HG02973 (cell line): Measurements from ENCODE around the gene QRICH1.
A peak's percentile ranks its signal among the peaks of the same experiment; 100 is the strongest.

ENCODE experiments used
- ATAC-seq: cut with Tn5 transposase; IDR thresholded peaks from one replicate; pipeline ENCODE4 v1.9.1; 2021; ENCODE audit warnings: moderate library complexity; ENCODE audit not compliant: unreplicated experiment

QRICH1 gene

DNA sequence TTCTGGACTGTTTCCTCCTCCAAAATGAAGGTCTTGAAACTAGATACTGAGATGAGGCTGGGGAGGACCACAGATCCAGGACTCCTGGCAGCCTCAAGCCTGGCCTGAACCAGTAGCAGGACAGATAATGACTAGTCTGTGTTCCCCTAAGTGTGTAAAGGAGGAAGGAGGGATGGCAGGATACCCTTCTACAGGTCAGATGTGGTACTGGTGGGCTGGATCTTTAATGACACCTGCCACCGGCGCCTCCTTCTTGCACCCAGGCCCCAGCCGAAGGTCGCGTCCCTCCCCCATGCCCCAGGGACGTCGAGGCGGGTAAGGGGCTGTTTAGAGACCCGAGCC, 26.2 kb upstream of the QRICH1 start:
- no peak for ATAC-seq

- ATAC-seq = no peak
These were observed 25.6 kb upstream of the QRICH1 start for GRCh38 chr3:49119439-49119838.

DNA sequence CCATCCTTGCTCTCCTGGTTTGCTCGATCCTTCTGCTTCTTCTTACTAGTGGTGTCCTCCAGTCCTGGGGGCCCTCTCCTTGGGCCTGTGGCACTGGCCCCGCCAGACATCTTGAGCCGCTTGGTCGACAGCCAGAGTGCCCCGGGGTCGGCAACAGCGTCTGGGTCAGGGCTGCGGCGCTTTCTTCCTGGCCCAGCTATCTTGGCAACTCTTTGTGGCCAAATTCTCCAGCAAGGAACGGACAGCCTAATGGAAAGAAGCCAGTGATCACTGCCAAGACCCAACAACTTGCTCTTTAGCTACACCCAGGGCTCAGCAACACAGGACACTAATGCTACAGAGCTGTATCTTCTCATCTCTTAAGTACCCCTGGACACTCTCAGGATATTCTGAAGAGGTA, 25.2 kb upstream of the QRICH1 start:
- ATAC-seq = no peak

GRCh38 chr3:49112262-49112661, 18.4 kb upstream of the QRICH1 start:
- ATAC-seq = no peak

- ATAC-seq = no peak
These were observed 17.5 kb upstream of the QRICH1 start for GRCh38 chr3:49111347-49111746.

DNA sequence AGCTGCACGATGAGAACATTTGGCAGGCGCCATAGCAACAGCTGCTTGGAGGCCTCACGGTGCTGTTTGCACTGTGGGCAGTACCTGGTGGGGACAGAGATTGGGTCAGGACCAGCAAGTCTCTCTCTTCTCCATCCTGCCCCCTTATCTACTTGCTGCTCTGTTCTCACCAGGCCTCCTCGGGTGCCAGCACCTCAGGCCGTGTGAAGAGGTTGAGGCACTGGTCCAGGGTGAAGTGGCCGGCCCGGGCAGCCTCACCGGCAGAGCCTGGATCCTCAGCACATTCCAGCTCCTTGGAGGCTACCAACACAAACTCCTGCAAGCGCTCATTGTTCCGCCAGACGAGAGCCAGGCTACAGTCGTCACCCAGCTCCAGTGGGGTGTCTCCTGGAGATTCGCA, 16.9 kb upstream of the QRICH1 start:
- no peak for ATAC-seq

DNA sequence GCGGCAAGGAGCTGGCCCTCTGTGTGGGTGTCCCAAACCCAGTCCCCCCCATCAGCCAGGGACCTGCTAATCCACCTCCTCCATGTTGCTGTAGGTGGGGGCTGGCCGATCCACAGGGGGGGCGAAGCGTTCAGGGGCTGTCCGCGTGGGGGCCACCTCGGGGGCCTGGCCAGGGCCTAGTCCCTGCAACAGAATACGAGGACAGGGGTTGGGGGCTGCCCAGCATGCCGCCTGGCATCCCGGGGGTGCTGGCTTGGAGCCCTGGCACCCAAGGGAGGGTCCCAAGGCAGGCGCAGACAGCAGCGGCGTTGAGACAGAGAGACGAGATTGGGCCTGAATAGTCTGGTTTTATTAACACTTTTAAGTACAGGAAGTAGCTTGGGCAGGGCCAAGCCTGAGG, 14.5 kb upstream of the QRICH1 start:
- ATAC-seq = no peak

DNA sequence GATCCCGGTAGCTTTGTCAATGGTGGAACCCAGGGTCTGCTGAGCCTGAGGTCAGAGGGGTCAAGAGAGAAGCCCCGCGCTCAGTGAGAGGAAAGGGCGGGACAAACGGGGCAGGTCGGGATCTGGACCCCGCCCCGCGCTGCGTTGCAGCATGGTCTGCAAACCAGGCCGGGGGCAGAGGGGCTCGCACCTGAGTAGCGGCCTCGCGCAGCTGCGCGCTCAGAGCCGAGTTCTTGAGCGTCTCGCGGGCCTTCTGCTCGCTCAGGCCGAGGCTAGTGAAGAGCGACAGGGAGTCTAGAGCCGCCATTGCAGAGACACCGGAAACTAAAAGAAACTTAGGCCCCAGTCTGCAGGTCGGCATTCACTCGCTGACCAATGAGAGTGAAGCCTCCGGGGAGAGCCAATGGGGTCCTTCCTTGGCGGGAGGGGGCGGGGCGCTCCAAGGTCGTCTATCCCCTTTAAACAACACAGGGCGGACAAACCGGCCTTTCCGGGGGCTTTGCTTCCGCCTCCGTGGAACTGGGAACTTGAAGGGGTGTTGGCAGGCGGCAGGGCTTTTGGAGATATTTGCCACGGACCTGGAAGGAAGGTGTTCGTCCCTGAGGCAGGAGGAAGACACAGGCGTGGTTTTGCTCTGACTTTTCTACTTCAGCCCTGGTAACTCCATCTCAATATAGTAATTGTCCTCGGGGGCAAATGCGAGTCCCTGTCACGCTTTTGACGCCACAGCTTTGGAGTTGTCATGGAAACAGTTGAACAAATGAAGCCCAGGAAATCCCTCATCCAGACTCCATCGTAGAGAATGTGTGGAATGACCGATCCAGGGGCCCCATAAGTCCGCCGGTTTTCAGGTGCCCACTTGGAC, 10.8 kb upstream of the QRICH1 start, which contains the start of gene QARS1:
Gene QARS1 (minus strand): TSS at position 331 of the 865 bp plus-strand sequence. CDS start 24 bp downstream, at position 307.
- peak; percentile 84 for ATAC-seq

DNA sequence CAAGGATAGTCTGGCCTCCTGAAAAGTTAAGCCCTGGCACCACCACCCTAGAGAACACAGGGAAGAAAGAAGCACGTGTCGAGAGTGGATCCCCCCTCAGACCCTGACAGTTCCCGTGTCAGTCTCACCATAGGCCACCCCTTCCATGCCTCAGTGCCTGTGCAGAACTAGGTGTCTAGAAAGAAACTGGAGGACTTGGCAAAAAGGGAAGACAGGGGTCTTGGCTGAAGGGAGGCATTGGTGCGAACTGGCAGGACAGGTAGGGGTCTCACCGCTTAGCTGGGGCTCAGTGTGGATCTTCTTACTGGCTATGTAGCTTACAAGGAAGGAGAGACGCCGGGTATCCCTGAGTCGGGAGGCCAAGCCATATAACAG, 10.2 kb upstream of the QRICH1 start:
- ATAC-seq = no peak

DNA sequence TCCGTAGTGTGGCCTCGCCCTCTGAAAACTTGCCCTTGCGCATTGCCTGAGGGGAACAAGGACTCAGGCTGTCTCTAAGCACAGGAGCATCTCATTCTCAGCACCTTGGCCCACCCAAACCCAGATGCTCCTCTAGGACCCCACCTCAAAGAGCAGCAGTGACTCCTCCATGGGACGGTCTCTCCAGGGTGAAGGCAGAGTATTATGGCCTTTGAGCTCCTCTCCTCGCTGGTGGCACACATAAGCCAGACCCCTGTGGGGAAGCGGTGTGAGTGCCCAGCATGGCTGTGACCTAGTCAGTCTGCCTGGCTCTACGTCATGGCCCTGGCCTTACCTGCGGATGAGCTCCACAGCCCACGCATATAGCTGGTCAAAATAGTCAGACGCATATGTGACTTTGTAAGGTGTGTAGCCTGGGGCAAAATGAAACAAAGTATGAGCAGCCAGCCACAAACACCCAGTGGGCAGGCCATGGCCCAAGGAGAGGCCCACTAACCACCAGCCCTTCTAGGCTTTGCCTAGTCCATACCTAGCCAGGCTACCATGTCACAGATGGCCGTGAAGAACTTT, 6.3 kb upstream of the QRICH1 start:
- no peak for ATAC-seq

GRCh38 chr3:49098910-49099630, 5.2 kb upstream of the QRICH1 start:
- ATAC-seq = no peak

- no peak for ATAC-seq
These were observed 4.6 kb upstream of the QRICH1 start for GRCh38 chr3:49098429-49098828.

DNA sequence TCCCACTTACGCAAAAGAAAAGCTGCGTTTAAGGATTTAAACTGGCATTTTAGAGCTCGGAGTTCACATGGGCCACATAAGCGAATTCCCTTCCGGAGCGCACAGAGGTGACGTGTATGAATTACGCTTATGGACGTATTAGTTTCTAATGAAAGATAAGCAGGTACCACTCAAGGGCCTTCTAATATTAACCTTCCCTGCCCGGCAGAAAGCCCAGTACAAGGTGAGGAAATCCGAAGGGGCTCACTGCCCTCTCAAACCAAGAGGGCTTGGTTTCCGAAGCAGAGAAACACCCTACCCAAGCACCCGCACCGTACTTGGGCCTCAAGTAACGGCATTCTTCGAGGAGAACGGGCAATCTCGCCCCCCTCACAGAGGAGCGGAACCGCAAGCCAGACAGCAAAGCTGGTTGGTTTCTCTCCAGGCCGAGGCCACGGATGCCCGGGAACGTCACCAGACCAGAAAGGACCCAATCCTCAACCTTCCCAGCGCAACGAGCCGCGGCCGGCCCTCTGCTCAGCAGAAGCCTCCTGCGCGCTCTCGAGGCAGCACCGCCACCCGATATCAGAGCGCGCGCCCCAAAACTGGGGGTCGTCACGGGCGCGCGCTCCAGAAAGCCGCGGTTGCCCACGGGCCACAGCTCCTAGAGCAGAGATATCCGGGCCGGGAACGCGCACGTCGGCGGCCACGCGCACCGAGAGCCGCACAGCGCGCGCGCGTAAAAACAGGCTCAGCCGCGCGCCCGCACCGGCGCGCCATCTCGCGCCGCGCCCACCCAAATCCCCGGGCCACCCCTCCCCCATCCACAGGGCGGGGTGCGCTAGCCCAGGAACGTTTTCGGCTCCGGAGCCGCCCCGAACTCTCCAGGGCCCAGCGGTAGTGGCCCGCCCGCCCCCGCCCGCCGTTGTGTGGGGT, 676 bp downstream of the QRICH1 start:
- peak; percentile 30 for ATAC-seq

DNA sequence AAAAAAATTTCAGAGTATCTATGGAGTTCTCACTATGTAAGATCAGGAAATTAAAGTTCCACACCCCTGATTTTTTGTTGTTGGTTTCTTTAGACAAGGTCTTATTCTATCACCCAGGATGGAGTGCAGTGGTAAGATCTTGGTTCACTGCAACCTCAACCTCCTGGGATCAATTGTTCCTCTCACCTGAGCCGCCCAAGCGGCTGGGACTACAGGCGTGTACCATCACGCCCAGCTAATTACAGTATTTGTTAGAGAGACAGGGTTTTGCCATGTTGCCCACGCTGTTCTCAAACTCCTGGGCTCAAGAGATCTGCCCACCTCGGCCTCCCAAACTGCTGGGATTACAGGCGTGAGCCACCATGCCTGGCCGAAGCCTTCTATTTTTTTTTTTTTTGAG, 12.4 kb downstream of the QRICH1 start:
- ATAC-seq = no peak

GRCh38 chr3:49079270-49079669, 14.6 kb downstream of the QRICH1 start:
- ATAC-seq = no peak

DNA sequence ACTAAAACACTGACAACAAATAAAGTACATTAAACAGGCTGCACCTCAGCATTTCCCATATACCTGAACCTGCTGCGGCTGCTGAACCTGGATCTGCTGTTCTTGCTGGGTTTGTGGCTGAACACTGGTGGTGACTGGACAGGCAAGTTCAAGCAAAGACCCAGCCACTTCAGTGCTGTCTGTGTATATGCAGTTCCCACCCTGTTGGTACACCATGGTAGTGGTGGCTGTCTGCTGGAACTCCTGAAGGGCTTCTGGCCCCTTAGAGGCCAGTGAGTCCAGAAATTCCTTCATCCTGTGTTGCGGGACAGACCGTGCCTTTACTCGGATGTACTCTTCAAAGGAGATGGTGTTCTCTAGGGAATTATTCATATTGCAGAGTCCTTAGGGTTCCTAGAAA, 17.2 kb downstream of the QRICH1 start:
- ATAC-seq = no peak

GRCh38 chr3:49076116-49076515, 17.8 kb downstream of the QRICH1 start:
- ATAC-seq = no peak

DNA sequence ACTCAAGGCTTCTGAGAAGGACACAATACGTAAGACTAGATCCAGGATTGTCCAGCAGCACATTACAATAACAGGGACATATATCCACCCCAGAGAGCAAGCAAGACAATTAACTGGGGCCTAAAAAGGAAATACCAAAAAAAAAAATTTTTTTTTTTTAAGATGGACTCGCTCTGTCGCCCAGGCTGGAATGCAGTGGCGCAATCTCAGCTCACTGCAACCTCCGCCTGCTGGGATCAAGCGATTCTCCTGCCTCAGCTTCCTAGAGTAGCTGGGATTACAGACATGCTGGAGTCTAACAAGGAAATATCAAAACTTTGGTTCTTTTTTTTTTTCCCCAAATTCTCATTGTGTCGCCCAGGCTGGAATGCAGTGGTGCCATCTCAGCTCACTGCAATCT, 35.9 kb downstream of the QRICH1 start:
- ATAC-seq = no peak

GRCh38 chr3:49057268-49057667, 36.6 kb downstream of the QRICH1 start:
- no peak for ATAC-seq

DNA sequence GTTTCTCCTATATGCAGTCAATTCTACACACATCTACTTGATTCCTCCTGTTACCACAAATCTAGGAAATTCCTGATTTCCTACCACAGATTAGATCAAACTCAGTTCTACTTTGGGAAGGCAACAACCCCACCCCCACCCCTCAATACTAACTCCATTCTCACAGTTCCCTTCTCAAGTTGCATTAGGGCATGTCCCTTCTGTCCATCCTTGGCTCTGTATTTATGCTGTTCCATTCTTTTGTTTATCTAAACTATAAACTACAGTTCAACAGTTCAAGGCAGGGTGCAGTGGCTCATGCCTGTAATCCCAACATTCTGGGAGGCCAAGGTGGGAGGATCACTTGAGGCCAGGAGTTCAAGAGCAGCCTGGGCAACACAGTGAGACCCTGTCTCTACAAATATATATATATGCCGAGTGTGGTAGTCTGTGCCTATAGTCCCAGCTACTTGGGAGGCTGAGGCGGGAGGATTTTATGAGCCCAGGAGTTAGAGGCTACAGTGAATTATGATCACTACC, 39.5 kb downstream of the QRICH1 start:
- no peak for ATAC-seq

- no peak for ATAC-seq
These were observed 40.3 kb downstream of the QRICH1 start for GRCh38 chr3:49053543-49053942.
